Endothelial cell of umbilical vein (primary cell): Measurements from ENCODE around the gene MYO6. TPM values are rescaled to one million over a fixed set of nuclear protein-coding genes. Genes with fewer than 3 reads are reported as not detected.

ENCODE experiments used
- BruUV-seq: library from RNA; stranded (reverse); fragments of 400-500 nt; replicated peaks from 2 replicates; lab custom pipeline; 2021; lab: Mats Ljungman, UMichigan
- CTCF ChIA-PET: fragments of 300-600, 350-600 bp; sonication (Branson Sonifier 250); formaldehyde crosslinking; loops from one replicate; lab custom pipeline; 2021; ENCODE audit warnings: antibody characterized with exemption, inconsistent platforms; lab: Charles Lee
- POLR2A ChIA-PET: fragments of 300-600, 350-600 bp; sonication (Branson Sonifier 250); formaldehyde crosslinking; loops from one replicate; lab custom pipeline; 2021; ENCODE audit warnings: antibody characterized with exemption, inconsistent platforms; lab: Charles Lee
- DNase-seq: peaks from one replicate; pipeline ENCODE4 v3.0.0-alpha.2; 2011; ENCODE audit warnings: low read depth, low spot score
- FAIRE-seq: peaks from 2 replicates; lab custom pipeline; 2011; peaks lifted over from hg19 to GRCh38; lab: Jason Lieb, UNC
- H2AFZ ChIP-seq: 2 replicates; pipeline ENCODE4 v1.6.0; 2012; ENCODE audit warnings: low read depth, low read length, control low read depth, inconsistent platforms
- H3K27ac ChIP-seq: 2 replicates; pipeline ENCODE4 v1.5.1; 2011; ENCODE audit warnings: low read depth, mild to moderate bottlenecking, control low read depth, low read length, moderate library complexity; ENCODE audit not compliant: insufficient read depth
- H3K27me3 ChIP-seq, 2 experiments: 2 replicates each; pipeline versions ENCODE4 v1.6.0 to v1.6.1; 2011; ENCODE audit warnings: low read length in 2 of 2, mixed read lengths in 1 of 2; ENCODE audit not compliant: control insufficient read depth in 2 of 2, insufficient read depth in 2 of 2
- H3K36me3 ChIP-seq, 2 experiments: 2 replicates in 1 of 2; 3 replicates in 1 of 2; pipeline ENCODE4 v1.5.1; 2011; ENCODE audit warnings: low read length in 2 of 2, mild to moderate bottlenecking in 1 of 2, moderate library complexity in 1 of 2; ENCODE audit not compliant: control insufficient read depth in 2 of 2, insufficient read depth in 2 of 2; ENCODE audit errors: extremely low read depth in 1 of 2
- H3K4me1 ChIP-seq: 3 replicates; pipeline ENCODE4 v1.5.1; 2011; ENCODE audit warnings: mild to moderate bottlenecking, low read length; ENCODE audit not compliant: control insufficient read depth, insufficient read depth; ENCODE audit errors: extremely low read depth
- H3K4me2 ChIP-seq: 2 replicates; pipeline ENCODE4 v1.6.1; 2011; ENCODE audit warnings: low read length, control low read depth, mixed read lengths; ENCODE audit not compliant: insufficient read depth
- H3K4me3 ChIP-seq, 3 experiments: fragments of 200-600 bp in 1 of 3; sonication (generic), shearing (Covaris generic) in 1 of 3; replicated peaks in 1 of 3; 2 replicates each; pipeline ENCODE4 v1.5.1; 2011 to 2016; ENCODE audit warnings: control low read depth in 3 of 3, low read length in 3 of 3, mild to moderate bottlenecking in 2 of 3, inconsistent platforms in 1 of 3, low read depth in 1 of 3, moderate library complexity in 1 of 3; ENCODE audit not compliant: insufficient read depth in 1 of 3
- H3K79me2 ChIP-seq: 2 replicates; pipeline ENCODE4 v1.6.0; 2012; ENCODE audit warnings: low read length, inconsistent platforms; ENCODE audit not compliant: control insufficient read depth, insufficient read depth
- H3K9ac ChIP-seq: replicated peaks from 2 replicates; pipeline ENCODE3; 2011; ENCODE audit warnings: low read length, control low read depth; ENCODE audit not compliant: insufficient read depth; ENCODE audit errors: extremely low read depth
- H3K9me1 ChIP-seq: replicated peaks from 3 replicates; pipeline ENCODE4 v1.6.0; 2011; ENCODE audit warnings: mild to moderate bottlenecking, low read length; ENCODE audit not compliant: control insufficient read depth, insufficient read depth; ENCODE audit errors: extremely low read depth
- H3K9me3 ChIP-seq: replicated peaks from 2 replicates; pipeline ENCODE4 v1.5.1; 2012; ENCODE audit warnings: low read length, inconsistent platforms; ENCODE audit not compliant: control insufficient read depth, insufficient read depth
- H4K20me1 ChIP-seq: replicated peaks from 2 replicates; pipeline ENCODE3; 2011; ENCODE audit warnings: mild to moderate bottlenecking, low read length; ENCODE audit not compliant: control insufficient read depth, insufficient read depth; ENCODE audit errors: extremely low read depth
- CTCF ChIP-seq, 2 donors: IDR thresholded peaks; 1 replicate in 1 of 2; 2 replicates in 1 of 2; pipeline ENCODE4 v1.5.1; 2011; ENCODE audit warnings: low read length in 2 of 2, mild to moderate bottlenecking in 2 of 2, moderate library complexity in 2 of 2, control low read depth in 1 of 2, inconsistent platforms in 1 of 2, low read depth in 1 of 2; ENCODE audit not compliant: insufficient read depth in 1 of 2; ENCODE audit errors: extremely low read depth in 1 of 2
- EZH2 ChIP-seq: IDR thresholded peaks from 2 replicates; pipeline ENCODE4 v1.6.1; 2012; ENCODE audit warnings: borderline replicate concordance, low read depth, mild to moderate bottlenecking, moderate library complexity, low read length, inconsistent platforms; ENCODE audit not compliant: severe bottlenecking
- FOS ChIP-seq: IDR thresholded peaks from 2 replicates; pipeline ENCODE4 v1.6.1; 2011; ENCODE audit warnings: mild to moderate bottlenecking, low read length, moderate library complexity, borderline replicate concordance; ENCODE audit not compliant: insufficient read depth
- GATA2 ChIP-seq: IDR thresholded peaks from 2 replicates; pipeline ENCODE4 v1.7.0; 2011; ENCODE audit warnings: low read depth, mild to moderate bottlenecking, moderate library complexity, mixed read lengths, low read length; ENCODE audit not compliant: insufficient read length, insufficient read depth
- JUN ChIP-seq: IDR thresholded peaks from 2 replicates; pipeline ENCODE4 v1.6.1; 2011; ENCODE audit warnings: borderline replicate concordance, low read depth; ENCODE audit not compliant: insufficient read length, insufficient read depth
- MAX ChIP-seq: IDR thresholded peaks from 2 replicates; pipeline ENCODE4 v1.6.1; 2011; ENCODE audit not compliant: insufficient read depth, insufficient read length
- MYC ChIP-seq: IDR thresholded peaks from one replicate; pipeline ENCODE4 v1.6.1; 2011; ENCODE audit warnings: mild to moderate bottlenecking, low read depth, low read length
- POLR2A ChIP-seq: IDR thresholded peaks from 2 replicates; pipeline ENCODE4 v1.6.1; 2012; ENCODE audit warnings: low read depth, mild to moderate bottlenecking, control low read depth, low read length
- POLR2AphosphoS5 ChIP-seq: IDR thresholded peaks from 2 replicates; pipeline ENCODE4 v1.6.1; 2012; ENCODE audit warnings: low read depth, mild to moderate bottlenecking, control low read depth, low read length, moderate library complexity; ENCODE audit not compliant: insufficient read depth
- dilution Hi-C: fragments of 300-500 bp; cut with MboI; formaldehyde crosslinking; loops from one replicate; pipeline ENCODE4 v1.15.0; 2019; ENCODE audit warnings: low sequenced_read_pairs; ENCODE audit not compliant: extremely low pct_ligation_motif_present
- intact Hi-C: fragments of 100-400 bp; cut with micrococcal nuclease; formaldehyde crosslinking; loops from one replicate; pipeline ENCODE4 v1.10.0; 2022
- polyA plus RNA-seq, 4 experiments: library from polyadenylated mRNA; depleted of rRNA in 3 of 4; stranded (reverse) in 3 of 4; unstranded in 1 of 4; fragments of >200 nt; gene quantifications; 2 replicates each; pipeline versions ENCODE4 v1.2.1 to v1.2.3, GENCODE V29; 2011 to 2012; ENCODE audit warnings: missing spikeins in 1 of 4
- total RNA-seq: library from RNA; stranded (reverse); gene quantifications from 2 replicates; pipeline ENCODE4 v1.2.3, GENCODE V29; 2021

MYO6 gene
- total and polyA plus RNA-seq, 2 donors (not counting 3 experiments of a cell fraction or from before 2014, with no cell fraction given), result 15.5 to 68.0 TPM

- no TSS peak for BruUV-seq
- Histone ChIP-seq H3K27ac (no peak overlapping the region), H3K9me1 (no peaks in the 10 kb centered on the region), H3K27me3 (no peaks in the 10 kb centered on the region), H3K4me3 (no peak overlapping the region), H4K20me1 (no peaks in the 10 kb centered on the region), H2AFZ (no peak overlapping the region), H3K36me3 (no peaks in the 10 kb centered on the region), H3K9ac (no peak overlapping the region), H3K4me1 (peaks cover 18% of the 10 kb centered on the region), H3K79me2 (peaks cover 20% of the 10 kb centered on the region), H3K9me3 (no peaks in the 10 kb centered on the region), H3K4me2 (no peak overlapping the region)
- dilution Hi-C loops, result no loop called here
- FAIRE-seq (no peak), DNase-seq (peak; percentile 19)
- POLR2A ChIA-PET, result no interaction called here
- no peak for TF ChIP-seq EZH2
- no peak for TF ChIP-seq POLR2AphosphoS5
- TF ChIP-seq MAX, result no peak
- no peak for TF ChIP-seq CTCF (IDR thresholded peaks at IDR 0.05; ENCODE audit: extremely low read depth in 1 of 2, insufficient read depth in 1 of 2, low read depth in 1 of 2, low read length in 2 of 2)
- TF ChIP-seq FOS, result no peak
- no peak for TF ChIP-seq POLR2A
- TF ChIP-seq MYC, result no peak
- no peak for TF ChIP-seq JUN
- no peak for TF ChIP-seq GATA2
- CTCF ChIA-PET, result no interaction called here
- intact Hi-C loops, result no loop called here
These were observed 2.8 kb upstream of the MYO6 start for GRCh38 chr6:75746221-75746620.
